ENCODE results near the gene PCDHA2.

- TF ChIP-seq CTCF (IDR thresholded peaks at IDR 0.05) (peak in 1 of 6 experiments; percentile 7), POLR2A (IDR thresholded peaks at IDR 0.05) (no peak)
These were observed 6.3 kb downstream of the PCDHA2 start, which contains the start of gene PCDHA3 for GRCh38 chr5:140800816-140801493.

Measured in Peyer's patch (tissue), 4 donors.